MM.1S (cell line): ENCODE results near the gene MMP21.

ENCODE experiments used
- DNase-seq: peaks from one replicate; pipeline ENCODE4 v3.0.0-alpha.2; 2015
- H2AFZ ChIP-seq: fragments of 300-600 bp; sonication (generic); 2 replicates; pipeline ENCODE4 v1.6.0; 2016; ENCODE audit warnings: antibody characterized with exemption, low read length
- H3F3A ChIP-seq: fragments of 300-600 bp; sonication (generic); 2 replicates; pipeline ENCODE4 v1.6.1; 2016; ENCODE audit warnings: mild to moderate bottlenecking, antibody characterized with exemption, low read length, moderate library complexity, mixed read lengths; ENCODE audit not compliant: insufficient read depth
- H3K27ac ChIP-seq: fragments of 300-600 bp; sonication (generic); 2 replicates; pipeline ENCODE4 v1.5.1; 2016; ENCODE audit warnings: mild to moderate bottlenecking, low read length
- H3K27me3 ChIP-seq: fragments of 300-600 bp; sonication (generic); replicated peaks from 2 replicates; pipeline ENCODE4 v1.6.0; 2016; ENCODE audit warnings: low read length; ENCODE audit not compliant: insufficient read depth
- H3K36me3 ChIP-seq: fragments of 300-600 bp; sonication (generic); replicated peaks from 2 replicates; pipeline ENCODE4 v1.6.1; 2016; ENCODE audit warnings: mild to moderate bottlenecking, low read length, mixed read lengths; ENCODE audit not compliant: insufficient read depth
- H3K4me1 ChIP-seq: fragments of 300-600 bp; sonication (generic); 2 replicates; pipeline ENCODE4 v1.6.1; 2016; ENCODE audit warnings: low read length, mixed read lengths
- H3K4me2 ChIP-seq: fragments of 300-600 bp; sonication (generic); 2 replicates; pipeline ENCODE4 v1.6.0; 2016; ENCODE audit warnings: low read depth, low read length
- H3K4me3 ChIP-seq: fragments of 300-600 bp; sonication (generic); 2 replicates; pipeline ENCODE4 v1.5.1; 2016; ENCODE audit warnings: low read length, mixed read lengths
- H3K79me2 ChIP-seq: fragments of 300-600 bp; sonication (generic); 2 replicates; pipeline ENCODE4 v1.6.1; 2016; ENCODE audit warnings: mixed run types, low read length, mixed read lengths
- H3K9ac ChIP-seq: fragments of 300-600 bp; sonication (generic); 2 replicates; pipeline ENCODE4 v1.6.1; 2016; ENCODE audit warnings: low read length, mixed read lengths
- H3K9me2 ChIP-seq: fragments of 300-600 bp; sonication (generic); replicated peaks from 2 replicates; pipeline ENCODE4 v1.6.1; 2016; ENCODE audit warnings: mild to moderate bottlenecking, low read length, mixed read lengths; ENCODE audit not compliant: insufficient read depth
- H3K9me3 ChIP-seq: fragments of 300-600 bp; sonication (generic); replicated peaks from 2 replicates; pipeline ENCODE4 v1.6.1; 2016; ENCODE audit warnings: mild to moderate bottlenecking, low read length, mixed read lengths; ENCODE audit not compliant: insufficient read depth
- H4K20me1 ChIP-seq: fragments of 300-600 bp; sonication (generic); 2 replicates; pipeline ENCODE4 v1.6.1; 2016; ENCODE audit warnings: mild to moderate bottlenecking, low read length, moderate library complexity, mixed read lengths; ENCODE audit not compliant: insufficient read depth
- CTCF ChIP-seq: fragments of 300-600 bp; sonication (generic); IDR thresholded peaks from 2 replicates; pipeline ENCODE4 v1.5.1; 2016; ENCODE audit warnings: antibody characterized with exemption, low read length, mixed read lengths
- EZH2 ChIP-seq: fragments of 300-600 bp; sonication (generic); optimal IDR thresholded peaks from 2 replicates; pipeline ENCODE3; 2017; ENCODE audit warnings: low read depth, mild to moderate bottlenecking, antibody characterized with exemption, low read length, mixed read lengths
- EZH2phosphoT487 ChIP-seq: fragments of 300-600 bp; sonication (generic); IDR thresholded peaks from 2 replicates; pipeline ENCODE4 v1.6.1; 2018; ENCODE audit warnings: antibody characterized with exemption, low read length

Gene MMP21

GRCh38 chr10:125768219-125768855 lies 7.3 kb downstream of the MMP21 start:
- no peaks in the 10 kb centered on the region for H3K4me1 ChIP-seq
- no peaks in the 10 kb centered on the region for H4K20me1 ChIP-seq
- no peak for DNase-seq
- H3K79me2 ChIP-seq, result no peaks in the 10 kb centered on the region
- no peaks in the 10 kb centered on the region; the same call in 1 of the 2 replicates for H3F3A ChIP-seq
- 0 out of 2 replicates have a peak, but pooled peaks cover 7% of the 10 kb centered on the region for H3K36me3 ChIP-seq
- no peak overlapping the region for H3K9ac ChIP-seq
- no peak overlapping the region for H2AFZ ChIP-seq
- H3K27ac ChIP-seq, result no peak overlapping the region
- H3K9me3 ChIP-seq, result no peaks in the 10 kb centered on the region
- H3K4me2 ChIP-seq, result no peak overlapping the region
- H3K4me3 ChIP-seq, result no peak overlapping the region
- H3K27me3 ChIP-seq, result no peaks in the 10 kb centered on the region
- TF ChIP-seq EZH2 (no peak), CTCF (no peak), EZH2phosphoT487 (no peak)
- H3K9me2 ChIP-seq, result no peaks in the 10 kb centered on the region

GRCh38 chr10:125766511-125766910 lies 9.1 kb downstream of the MMP21 start:
- TF ChIP-seq EZH2phosphoT487, result no peak
- TF ChIP-seq EZH2, result no peak
- no peak for TF ChIP-seq CTCF
- no peaks in the 10 kb centered on the region for H4K20me1 ChIP-seq
- no peak overlapping the region for H3K4me2 ChIP-seq
- H2AFZ ChIP-seq, result no peak overlapping the region
- no peak overlapping the region for H3K9ac ChIP-seq
- no peaks in the 10 kb centered on the region; the same call in 1 of the 2 replicates for H3F3A ChIP-seq
- no peaks in the 10 kb centered on the region for H3K79me2 ChIP-seq
- no peaks in the 10 kb centered on the region for H3K4me1 ChIP-seq
- no peak for DNase-seq
- no peaks in the 10 kb centered on the region for H3K9me3 ChIP-seq
- H3K36me3 ChIP-seq, result 0 out of 2 replicates have a peak, but pooled peaks cover 12% of the 10 kb centered on the region
- no peak overlapping the region for H3K27ac ChIP-seq
- H3K27me3 ChIP-seq, result no peaks in the 10 kb centered on the region
- H3K4me3 ChIP-seq, result no peak overlapping the region
- no peaks in the 10 kb centered on the region for H3K9me2 ChIP-seq

- no peak for TF ChIP-seq CTCF
- TF ChIP-seq EZH2, result no peak
- TF ChIP-seq EZH2phosphoT487, result no peak
- no peak overlapping the region for H3K9ac ChIP-seq
- H2AFZ ChIP-seq, result no peak overlapping the region
- no peaks in the 10 kb centered on the region for H3K27me3 ChIP-seq
- H3K4me2 ChIP-seq, result no peak overlapping the region
- no peaks in the 10 kb centered on the region for H3K9me2 ChIP-seq
- H3K36me3 ChIP-seq, result peaks cover 12% of the 10 kb centered on the region; the same call in 1 of the 2 replicates
- no peaks in the 10 kb centered on the region; the same call in 1 of the 2 replicates for H3F3A ChIP-seq
- no peaks in the 10 kb centered on the region for H4K20me1 ChIP-seq
- H3K27ac ChIP-seq, result no peak overlapping the region
- no peak for DNase-seq
- no peaks in the 10 kb centered on the region for H3K79me2 ChIP-seq
- no peaks in the 10 kb centered on the region for H3K4me1 ChIP-seq
- no peak overlapping the region for H3K4me3 ChIP-seq
- H3K9me3 ChIP-seq, result no peaks in the 10 kb centered on the region
These were observed 9.8 kb downstream of the MMP21 start for GRCh38 chr10:125765835-125766234.
